Loucy (cell line): Measurements from ENCODE around the gene VSTM2B.

Experiments
- EZH2phosphoT487 ChIP-seq: fragments of 200-600 bp; IDR thresholded peaks from 2 replicates; pipeline ENCODE4 v1.6.1; 2018; ENCODE audit warnings: antibody characterized with exemption, mild to moderate bottlenecking, moderate library complexity, borderline replicate concordance
- TF ChIP-seq, protein P1 (sequence below): fragments of 200-600 bp; sonication (generic); conservative IDR thresholded peaks from 2 replicates; pipeline ENCODE4 v1.5.1; 2014; ENCODE audit warnings: mild to moderate bottlenecking, antibody characterized with exemption, low read length

DNA sequence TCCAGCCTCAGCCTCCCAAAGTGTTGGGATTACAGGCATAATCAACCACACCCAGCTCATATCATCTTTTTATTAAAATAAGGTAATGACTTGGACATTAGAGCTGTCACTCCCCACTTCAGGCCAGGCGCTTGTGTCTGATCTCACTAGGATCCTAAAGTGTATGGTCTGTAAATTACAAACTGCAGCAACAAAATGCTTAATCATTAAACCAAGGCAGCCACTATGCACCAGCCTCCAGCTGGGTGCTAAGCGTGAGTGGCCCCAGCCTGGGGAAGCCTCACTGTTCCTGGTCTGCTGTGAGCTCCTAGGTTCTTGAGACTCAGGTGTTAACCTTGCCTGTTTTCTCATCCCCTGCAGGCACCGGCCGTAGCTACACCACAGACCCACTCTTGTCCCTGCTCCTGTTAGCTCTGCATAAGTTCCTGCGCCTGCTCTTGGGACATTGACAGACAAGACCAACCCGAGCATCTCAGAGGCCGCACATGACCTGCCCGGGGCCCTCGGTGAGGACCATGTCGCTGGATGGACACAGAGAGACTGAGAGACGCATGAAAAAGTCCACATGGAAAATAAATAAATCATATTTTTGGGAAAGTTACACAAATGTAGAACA lies 37.8 kb downstream of the VSTM2B start:
- TF ChIP-seq, protein P1, sequence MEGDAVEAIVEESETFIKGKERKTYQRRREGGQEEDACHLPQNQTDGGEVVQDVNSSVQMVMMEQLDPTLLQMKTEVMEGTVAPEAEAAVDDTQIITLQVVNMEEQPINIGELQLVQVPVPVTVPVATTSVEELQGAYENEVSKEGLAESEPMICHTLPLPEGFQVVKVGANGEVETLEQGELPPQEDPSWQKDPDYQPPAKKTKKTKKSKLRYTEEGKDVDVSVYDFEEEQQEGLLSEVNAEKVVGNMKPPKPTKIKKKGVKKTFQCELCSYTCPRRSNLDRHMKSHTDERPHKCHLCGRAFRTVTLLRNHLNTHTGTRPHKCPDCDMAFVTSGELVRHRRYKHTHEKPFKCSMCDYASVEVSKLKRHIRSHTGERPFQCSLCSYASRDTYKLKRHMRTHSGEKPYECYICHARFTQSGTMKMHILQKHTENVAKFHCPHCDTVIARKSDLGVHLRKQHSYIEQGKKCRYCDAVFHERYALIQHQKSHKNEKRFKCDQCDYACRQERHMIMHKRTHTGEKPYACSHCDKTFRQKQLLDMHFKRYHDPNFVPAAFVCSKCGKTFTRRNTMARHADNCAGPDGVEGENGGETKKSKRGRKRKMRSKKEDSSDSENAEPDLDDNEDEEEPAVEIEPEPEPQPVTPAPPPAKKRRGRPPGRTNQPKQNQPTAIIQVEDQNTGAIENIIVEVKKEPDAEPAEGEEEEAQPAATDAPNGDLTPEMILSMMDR = no peak
- TF ChIP-seq EZH2phosphoT487 = no peak
